IMR-90 (cell line): ENCODE data around the gene HACD2. TPM values are rescaled to one million over a fixed set of nuclear protein-coding genes. Genes with fewer than 3 reads are reported as not detected.

Experiments used
- ATAC-seq: fragments of 200-7000 bp; cut with Tn5 transposase; 2 replicates; pipeline ENCODE4 v1.9.1; 2020; ENCODE audit warnings: low read depth, mild to moderate bottlenecking, moderate library complexity
- BruUV-seq: library from RNA; stranded (reverse); fragments of 400-500 nt; replicated peaks from 2 replicates; lab custom pipeline; 2021; lab: Mats Ljungman, UMichigan
- CTCF ChIA-PET: fragments of 300-600 bp; formaldehyde crosslinking; extraction: SDS; loops from one replicate; lab custom pipeline; 2021; ENCODE audit warnings: antibody characterized with exemption; lab: Yijun Ruan, JAX
- POLR2A ChIA-PET: fragments of 300-600 bp; sonication (Branson Sonifier 250); formaldehyde crosslinking; loops from one replicate; lab custom pipeline; 2022; ENCODE audit warnings: antibody characterized with exemption; ENCODE audit not compliant: unreplicated experiment; lab: Charles Lee
- DNase-seq: peaks from one replicate; pipeline ENCODE4 v3.0.0; 2013
- H2AFZ ChIP-seq: replicated peaks from 2 replicates; pipeline ENCODE3; 2013; ENCODE audit warnings: low read length, mild to moderate bottlenecking; ENCODE audit not compliant: poor library complexity
- H2AK5ac ChIP-seq: 2 replicates; pipeline ENCODE4 v1.6.1; 2013; ENCODE audit warnings: low read depth, low read length, inconsistent platforms
- H2AK9ac ChIP-seq: replicated peaks from 2 replicates; pipeline ENCODE3; 2013; ENCODE audit warnings: mild to moderate bottlenecking, low read depth, low read length, moderate library complexity; ENCODE audit not compliant: poor library complexity
- H2BK120ac ChIP-seq: 2 replicates; pipeline ENCODE4 v1.6.1; 2013; ENCODE audit warnings: low read depth, low read length, inconsistent platforms
- H2BK15ac ChIP-seq: 3 replicates; pipeline ENCODE4 v1.6.1; 2013; ENCODE audit warnings: low read depth, low read length, inconsistent platforms
- H2BK20ac ChIP-seq: 2 replicates; pipeline ENCODE4 v1.6.1; 2013; ENCODE audit warnings: low read depth, mild to moderate bottlenecking, inconsistent platforms, low read length, moderate library complexity
- H2BK5ac ChIP-seq: 2 replicates; pipeline ENCODE4 v1.6.1; 2013; ENCODE audit warnings: mild to moderate bottlenecking, low read depth, low read length, inconsistent platforms; ENCODE audit not compliant: poor library complexity, severe bottlenecking
- H3K14ac ChIP-seq: replicated peaks from 2 replicates; pipeline ENCODE4 v1.6.1; 2013; ENCODE audit warnings: low read depth, low read length, inconsistent platforms
- H3K18ac ChIP-seq: 2 replicates; pipeline ENCODE4 v1.6.1; 2013; ENCODE audit warnings: low read depth, low read length, control low read depth
- H3K23ac ChIP-seq: 2 replicates; pipeline ENCODE4 v1.6.1; 2013; ENCODE audit warnings: low read depth, low read length, inconsistent platforms
- H3K27ac ChIP-seq: 2 replicates; pipeline ENCODE4 v1.5.1; 2013; ENCODE audit warnings: mild to moderate bottlenecking, control low read depth, low read length; ENCODE audit not compliant: insufficient read depth
- H3K27me3 ChIP-seq: 2 replicates; pipeline ENCODE4 v1.6.1; 2013; ENCODE audit warnings: low read length; ENCODE audit not compliant: control insufficient read depth, insufficient read depth
- H3K36me3 ChIP-seq: 2 replicates; pipeline ENCODE4 v1.6.1; 2013; ENCODE audit warnings: low read length, mixed read lengths; ENCODE audit not compliant: control insufficient read depth, insufficient read depth
- H3K4ac ChIP-seq: 2 replicates; pipeline ENCODE4 v1.6.1; 2013; ENCODE audit warnings: low read depth, low read length, inconsistent platforms
- H3K4me1 ChIP-seq: 2 replicates; pipeline ENCODE4 v1.6.1; 2013; ENCODE audit warnings: low read length, mixed read lengths; ENCODE audit not compliant: control insufficient read depth, insufficient read depth
- H3K4me2 ChIP-seq: 2 replicates; pipeline ENCODE4 v1.6.1; 2013; ENCODE audit warnings: low read depth, mild to moderate bottlenecking, control low read depth, low read length, moderate library complexity
- H3K4me3 ChIP-seq: 2 replicates; pipeline ENCODE4 v1.5.1; 2013; ENCODE audit warnings: low read depth, mild to moderate bottlenecking, control low read depth, low read length, moderate library complexity; ENCODE audit not compliant: insufficient read depth
- H3K56ac ChIP-seq: 2 replicates; pipeline ENCODE4 v1.6.1; 2013; ENCODE audit warnings: low read length, inconsistent platforms; ENCODE audit not compliant: insufficient read depth; ENCODE audit errors: extremely low read depth
- H3K79me1 ChIP-seq, 2 experiments: 2 replicates each; pipeline ENCODE4 v1.6.1; 2013; ENCODE audit warnings: low read length in 2 of 2, inconsistent platforms in 1 of 2, low read depth in 1 of 2
- H3K9ac ChIP-seq: 2 replicates; pipeline ENCODE4 v1.6.1; 2013; ENCODE audit warnings: low read depth, low read length, control low read depth
- H3K9me1 ChIP-seq: 2 replicates; pipeline ENCODE4 v1.6.1; 2013; ENCODE audit warnings: low read length, inconsistent platforms; ENCODE audit not compliant: insufficient read depth
- H3K9me3 ChIP-seq: 2 replicates; pipeline ENCODE4 v1.6.1; 2013; ENCODE audit warnings: low read length; ENCODE audit not compliant: control insufficient read depth, insufficient read depth
- H4K20me1 ChIP-seq: 2 replicates; pipeline ENCODE4 v1.6.1; 2013; ENCODE audit warnings: low read length, inconsistent platforms; ENCODE audit not compliant: insufficient read depth
- H4K5ac ChIP-seq: 2 replicates; pipeline ENCODE4 v1.6.1; 2013; ENCODE audit warnings: mild to moderate bottlenecking, low read depth, low read length, control low read depth
- H4K8ac ChIP-seq, 2 experiments: 2 replicates each; pipeline ENCODE4 v1.6.1; 2013; ENCODE audit warnings: low read depth in 2 of 2, low read length in 2 of 2, control low read depth in 1 of 2, inconsistent platforms in 1 of 2
- H4K91ac ChIP-seq: 2 replicates; pipeline ENCODE4 v1.6.1; 2013; ENCODE audit warnings: low read depth, low read length, inconsistent platforms; ENCODE audit not compliant: insufficient read depth
- RFX5 ChIP-seq: IDR thresholded peaks from 2 replicates; pipeline ENCODE4 v1.8.0; 2012; ENCODE audit warnings: low read depth, mild to moderate bottlenecking, low read length, moderate library complexity
- WGBS, 2 experiments: methylation state at CpG; one replicate each; pipeline versions ENCODE4 v1.1.5 to v1.1.7; 2013; ENCODE audit warnings: missing lambda C conversion rate in 2 of 2; ENCODE audit not compliant: insufficient read length in 1 of 2; ENCODE audit errors: extremely low coverage in 2 of 2; 5-methylcytosine and 5-hydroxymethylcytosine counted together
- dilution Hi-C: fragments of 300-500 bp; cut with HindIII; formaldehyde crosslinking; loops from one replicate; pipeline ENCODE4 v1.14.3; 2018; ENCODE audit warnings: low sequenced_read_pairs; ENCODE audit not compliant: unreplicated experiment
- in situ Hi-C: fragments of 300-500 bp; cut with MboI; formaldehyde crosslinking; loops from 3 replicates; pipeline ENCODE4 v1.14.3; 2019; ENCODE audit warnings: low sequenced_read_pairs, inconsistent platforms, mixed read lengths
- intact Hi-C: fragments of 100-400 bp; cut with micrococcal nuclease; formaldehyde crosslinking; loops from 2 replicates; pipeline ENCODE4 v1.10.0; 2022
- polyA plus RNA-seq, 3 experiments: library from polyadenylated mRNA; depleted of rRNA; stranded (reverse); fragments of >200 nt; gene quantifications; 2 replicates each; pipeline ENCODE4 v1.2.3, GENCODE V29; 2012; ENCODE audit warnings: low replicate concordance in 1 of 3
- total RNA-seq: library from RNA; depleted of rRNA; stranded (reverse); fragments of >200 nt; gene quantifications from 2 replicates; pipeline ENCODE4 v1.2.3, GENCODE V29; 2012
- TF ChIP-seq, protein P1 (sequence below): fragments of 150-350 bp; IDR thresholded peaks from 2 replicates; pipeline ENCODE4 v1.6.1; 2017; ENCODE audit warnings: mild to moderate bottlenecking, antibody characterized with exemption, low read length, low read depth
- TF ChIP-seq, protein P2 (sequence below): fragments of 150-350 bp; IDR thresholded peaks from 2 replicates; pipeline ENCODE4 v1.6.1; 2016; ENCODE audit warnings: low read depth, mild to moderate bottlenecking, low read length, moderate library complexity, borderline replicate concordance

Gene HACD2
- total and polyA plus RNA-seq, 2 of the 4 experiments (the other 2 are of a cell fraction) = 21.5 to 22.6 TPM

DNA sequence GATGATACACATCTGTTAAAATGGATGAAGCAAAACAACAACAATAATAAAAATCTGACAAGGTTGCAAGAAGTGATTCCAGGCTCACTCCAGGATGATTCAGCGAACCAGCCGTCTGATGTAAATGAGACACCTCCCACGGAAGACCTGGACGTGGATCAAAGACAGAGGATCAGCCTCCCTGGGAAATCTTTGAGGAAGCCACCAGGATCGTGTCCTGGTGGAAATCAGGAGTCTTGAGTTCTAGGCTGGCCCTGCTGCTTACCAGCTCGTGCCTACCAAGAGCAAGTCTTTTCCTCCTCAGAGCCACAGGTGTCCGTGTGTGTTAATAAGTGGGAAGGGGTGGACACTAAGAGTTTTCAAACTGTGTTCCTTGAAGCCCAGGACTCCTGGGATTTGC, 120.6 kb downstream of the HACD2 start:
- H3K4me2 ChIP-seq = no peak overlapping the region
- H2AK5ac ChIP-seq = no peak overlapping the region
- no peaks in the 10 kb centered on the region for H3K79me1 ChIP-seq
- WGBS, 2 experiments = 55% methylated on average over 4 of the region's 7 CpGs; no CpG with 5 or more reads in 1 of the 2 experiments
- DNase-seq = no peak
- ChIA-PET CTCF (no interaction called here), POLR2A (no interaction called here)
- no peak overlapping the region for H2BK20ac ChIP-seq
- H3K14ac ChIP-seq = no peak overlapping the region
- H3K27me3 ChIP-seq = peaks cover 52% of the 10 kb centered on the region
- no peaks in the 10 kb centered on the region for H3K4me1 ChIP-seq
- H3K56ac ChIP-seq = no peak overlapping the region
- H3K9ac ChIP-seq = no peak overlapping the region
- H3K27ac ChIP-seq = no peak overlapping the region
- intact Hi-C loops = no loop called here
- H3K9me1 ChIP-seq = no peaks in the 10 kb centered on the region
- dilution Hi-C loops = no loop called here
- H3K9me3 ChIP-seq = no peaks in the 10 kb centered on the region
- no peak overlapping the region for H2BK5ac ChIP-seq
- H4K5ac ChIP-seq = no peak overlapping the region
- no peak overlapping the region for H2BK15ac ChIP-seq
- in situ Hi-C loops = no loop called here
- H4K91ac ChIP-seq = no peak overlapping the region
- H4K8ac ChIP-seq = no peak overlapping the region
- H2AFZ ChIP-seq = no peak overlapping the region
- ATAC-seq = no peak
- H3K18ac ChIP-seq = no peak overlapping the region
- no peak overlapping the region for H3K4ac ChIP-seq
- no peak overlapping the region for H3K4me3 ChIP-seq
- H4K20me1 ChIP-seq = no peaks in the 10 kb centered on the region
- H2BK120ac ChIP-seq = no peak overlapping the region
- TF ChIP-seq, protein P1, sequence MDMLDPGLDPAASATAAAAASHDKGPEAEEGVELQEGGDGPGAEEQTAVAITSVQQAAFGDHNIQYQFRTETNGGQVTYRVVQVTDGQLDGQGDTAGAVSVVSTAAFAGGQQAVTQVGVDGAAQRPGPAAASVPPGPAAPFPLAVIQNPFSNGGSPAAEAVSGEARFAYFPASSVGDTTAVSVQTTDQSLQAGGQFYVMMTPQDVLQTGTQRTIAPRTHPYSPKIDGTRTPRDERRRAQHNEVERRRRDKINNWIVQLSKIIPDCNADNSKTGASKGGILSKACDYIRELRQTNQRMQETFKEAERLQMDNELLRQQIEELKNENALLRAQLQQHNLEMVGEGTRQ = no peak
- TF ChIP-seq, protein P2, sequence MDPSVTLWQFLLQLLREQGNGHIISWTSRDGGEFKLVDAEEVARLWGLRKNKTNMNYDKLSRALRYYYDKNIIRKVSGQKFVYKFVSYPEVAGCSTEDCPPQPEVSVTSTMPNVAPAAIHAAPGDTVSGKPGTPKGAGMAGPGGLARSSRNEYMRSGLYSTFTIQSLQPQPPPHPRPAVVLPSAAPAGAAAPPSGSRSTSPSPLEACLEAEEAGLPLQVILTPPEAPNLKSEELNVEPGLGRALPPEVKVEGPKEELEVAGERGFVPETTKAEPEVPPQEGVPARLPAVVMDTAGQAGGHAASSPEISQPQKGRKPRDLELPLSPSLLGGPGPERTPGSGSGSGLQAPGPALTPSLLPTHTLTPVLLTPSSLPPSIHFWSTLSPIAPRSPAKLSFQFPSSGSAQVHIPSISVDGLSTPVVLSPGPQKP = no peak
- TF ChIP-seq RFX5 = no peak
- BruUV-seq = no TSS peak
- H2AK9ac ChIP-seq = no peak overlapping the region
- no peaks in the 10 kb centered on the region for H3K36me3 ChIP-seq
- no peak overlapping the region for H3K23ac ChIP-seq
